Panc1 (cell line): ENCODE results near the gene CC2D1A. TPM values are rescaled to one million over a fixed set of nuclear protein-coding genes. Genes with fewer than 3 reads are reported as not detected.

Source experiments
- ATAC-seq: fragments of 200-7000 bp; cut with Tn5 transposase; 2 replicates; pipeline ENCODE4 v1.9.1; 2020; ENCODE audit warnings: mild to moderate bottlenecking, moderate library complexity
- BruUV-seq: library from RNA; stranded (reverse); fragments of 400-500 nt; replicated peaks from 2 replicates; lab custom pipeline; 2021; lab: Mats Ljungman, UMichigan
- CTCF ChIA-PET: fragments of 300-600 bp; sonication (Branson Sonifier 250); formaldehyde crosslinking; loops from one replicate; lab custom pipeline; 2022; ENCODE audit warnings: antibody characterized with exemption; lab: Charles Lee
- POLR2A ChIA-PET: fragments of 300-600 bp; sonication (Branson Sonifier 250); formaldehyde crosslinking; loops from one replicate; lab custom pipeline; 2022; ENCODE audit warnings: antibody characterized with exemption; lab: Charles Lee
- DNase-seq: peaks from one replicate; pipeline ENCODE4 v3.0.0-alpha.2; 2010; ENCODE audit warnings: low read depth, low spot score
- H3K27ac ChIP-seq: 2 replicates; pipeline ENCODE4 v1.5.1; 2011; ENCODE audit warnings: mild to moderate bottlenecking, low read length, inconsistent platforms
- H3K27me3 ChIP-seq: fragments of 200-500 bp; sonication (Bioruptor generic); 2 replicates; pipeline ENCODE4 v1.6.0; 2014; ENCODE audit warnings: low read length, inconsistent platforms; ENCODE audit not compliant: control insufficient read depth, insufficient read depth
- H3K36me3 ChIP-seq: fragments of 200-500 bp; sonication (Bioruptor generic); 2 replicates; pipeline ENCODE4 v1.5.1; 2014; ENCODE audit warnings: inconsistent platforms, mild to moderate bottlenecking, low read length, moderate library complexity; ENCODE audit not compliant: control insufficient read depth, insufficient read depth
- H3K4me1 ChIP-seq: 2 replicates; pipeline ENCODE4 v1.5.1; 2011; ENCODE audit warnings: inconsistent platforms, mild to moderate bottlenecking, low read length, moderate library complexity; ENCODE audit not compliant: control insufficient read depth, insufficient read depth
- H3K4me3 ChIP-seq, 2 experiments: 2 replicates each; pipeline ENCODE4 v1.5.1; 2011 to 2012; ENCODE audit warnings: low read depth in 2 of 2, low read length in 2 of 2, mild to moderate bottlenecking in 2 of 2, inconsistent platforms in 1 of 2, moderate library complexity in 1 of 2
- H3K9me3 ChIP-seq: fragments of 200-500 bp; sonication (Bioruptor generic); 2 replicates; pipeline ENCODE4 v1.5.1; 2014; ENCODE audit warnings: low read depth, mild to moderate bottlenecking, inconsistent platforms, low read length, moderate library complexity; ENCODE audit not compliant: control insufficient read depth, insufficient read depth
- CTCF ChIP-seq: fragments of 450-650 bp; IDR thresholded peaks from 2 replicates; pipeline ENCODE4 v1.5.1; 2017; ENCODE audit warnings: mild to moderate bottlenecking
- POLR2AphosphoS5 ChIP-seq: IDR thresholded peaks from 2 replicates; pipeline ENCODE4 v1.6.1; 2012; ENCODE audit warnings: mild to moderate bottlenecking, low read depth, low read length, moderate library complexity
- SIN3A ChIP-seq: IDR thresholded peaks from 2 replicates; pipeline ENCODE4 v1.6.1; 2012; ENCODE audit warnings: low read depth, mild to moderate bottlenecking, low read length, moderate library complexity, borderline replicate concordance; ENCODE audit not compliant: insufficient read depth
- TCF7L2 ChIP-seq: IDR thresholded peaks from 2 replicates; pipeline ENCODE4 v1.6.1; 2011; ENCODE audit warnings: mild to moderate bottlenecking, low read depth, low read length, inconsistent platforms
- in situ Hi-C: cut with HindIII; loops from 2 replicates; pipeline ENCODE4 v1.10.0; 2016; ENCODE audit warnings: low sequenced_read_pairs, low pct_unique_long_range_greater_than_20kb
- intact Hi-C: fragments of 100-400 bp; cut with micrococcal nuclease; formaldehyde crosslinking; loops from one replicate; pipeline ENCODE4 v1.10.0; 2022; ENCODE audit not compliant: unreplicated experiment
- total RNA-seq: library from RNA; stranded (reverse); gene quantifications from one replicate; pipeline ENCODE4 v1.2.1, GENCODE V29; 2021; ENCODE audit not compliant: unreplicated experiment
- TF ChIP-seq, protein P1 (sequence below), 2 experiments: IDR thresholded peaks; 2 replicates each; pipeline ENCODE4 v1.6.1; 2011 to 2012; ENCODE audit warnings: low read depth in 2 of 2, control low read depth in 1 of 2, low read length in 1 of 2, mild to moderate bottlenecking in 1 of 2, moderate library complexity in 1 of 2; ENCODE audit not compliant: insufficient read depth in 1 of 2

CC2D1A gene
- total RNA-seq, 1 experiment from 2014 or later, result 28.0 TPM

DNA sequence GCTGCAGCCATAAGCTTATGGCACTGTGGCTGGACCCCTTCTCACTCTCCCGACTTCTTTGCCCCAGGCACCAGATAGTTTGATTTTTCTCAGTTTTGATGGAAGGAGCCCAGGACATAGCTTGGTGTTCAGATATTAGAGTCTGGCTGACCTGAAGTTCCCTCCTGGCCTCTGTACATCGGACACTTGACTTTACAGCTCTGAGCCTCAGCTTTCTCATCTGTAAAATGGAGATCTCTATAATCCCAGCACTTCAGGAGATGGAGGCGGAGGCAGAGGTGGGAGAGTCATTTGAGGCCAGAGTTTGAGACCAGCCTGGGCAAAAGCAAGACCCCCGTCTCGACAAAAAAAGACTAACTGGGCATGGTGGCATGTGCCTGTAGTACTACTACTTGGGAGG is 909 bp downstream of the CC2D1A start:
- no peaks in the 10 kb centered on the region for H3K27me3 ChIP-seq
- TF ChIP-seq SIN3A (no peak), POLR2AphosphoS5 (no peak), TCF7L2 (no peak)
- TF ChIP-seq, protein P1, sequence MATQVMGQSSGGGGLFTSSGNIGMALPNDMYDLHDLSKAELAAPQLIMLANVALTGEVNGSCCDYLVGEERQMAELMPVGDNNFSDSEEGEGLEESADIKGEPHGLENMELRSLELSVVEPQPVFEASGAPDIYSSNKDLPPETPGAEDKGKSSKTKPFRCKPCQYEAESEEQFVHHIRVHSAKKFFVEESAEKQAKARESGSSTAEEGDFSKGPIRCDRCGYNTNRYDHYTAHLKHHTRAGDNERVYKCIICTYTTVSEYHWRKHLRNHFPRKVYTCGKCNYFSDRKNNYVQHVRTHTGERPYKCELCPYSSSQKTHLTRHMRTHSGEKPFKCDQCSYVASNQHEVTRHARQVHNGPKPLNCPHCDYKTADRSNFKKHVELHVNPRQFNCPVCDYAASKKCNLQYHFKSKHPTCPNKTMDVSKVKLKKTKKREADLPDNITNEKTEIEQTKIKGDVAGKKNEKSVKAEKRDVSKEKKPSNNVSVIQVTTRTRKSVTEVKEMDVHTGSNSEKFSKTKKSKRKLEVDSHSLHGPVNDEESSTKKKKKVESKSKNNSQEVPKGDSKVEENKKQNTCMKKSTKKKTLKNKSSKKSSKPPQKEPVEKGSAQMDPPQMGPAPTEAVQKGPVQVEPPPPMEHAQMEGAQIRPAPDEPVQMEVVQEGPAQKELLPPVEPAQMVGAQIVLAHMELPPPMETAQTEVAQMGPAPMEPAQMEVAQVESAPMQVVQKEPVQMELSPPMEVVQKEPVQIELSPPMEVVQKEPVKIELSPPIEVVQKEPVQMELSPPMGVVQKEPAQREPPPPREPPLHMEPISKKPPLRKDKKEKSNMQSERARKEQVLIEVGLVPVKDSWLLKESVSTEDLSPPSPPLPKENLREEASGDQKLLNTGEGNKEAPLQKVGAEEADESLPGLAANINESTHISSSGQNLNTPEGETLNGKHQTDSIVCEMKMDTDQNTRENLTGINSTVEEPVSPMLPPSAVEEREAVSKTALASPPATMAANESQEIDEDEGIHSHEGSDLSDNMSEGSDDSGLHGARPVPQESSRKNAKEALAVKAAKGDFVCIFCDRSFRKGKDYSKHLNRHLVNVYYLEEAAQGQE (IDR thresholded peaks at IDR 0.05; ENCODE audit: insufficient read depth in 1 of 2, low read depth in 2 of 2, low read length in 1 of 2), result no peak
- CTCF ChIA-PET, result no interaction called here
- H3K36me3 ChIP-seq, result no peaks in the 10 kb centered on the region; the same call in 1 of the 2 replicates
- H3K27ac ChIP-seq, result peak overlapping the region; percentile 8; the same call in 1 of the 2 replicates
- no peaks in the 10 kb centered on the region for H3K9me3 ChIP-seq
- no TSS peak for BruUV-seq
- POLR2A ChIA-PET, result no interaction called here
- intact Hi-C loops (no loop called here), in situ Hi-C loops (no loop called here)
- H3K4me3 ChIP-seq, result peak overlapping the region; percentile 67 to 68
- ATAC-seq (no peak), DNase-seq (no peak)
- no peaks in the 10 kb centered on the region for H3K4me1 ChIP-seq

DNA sequence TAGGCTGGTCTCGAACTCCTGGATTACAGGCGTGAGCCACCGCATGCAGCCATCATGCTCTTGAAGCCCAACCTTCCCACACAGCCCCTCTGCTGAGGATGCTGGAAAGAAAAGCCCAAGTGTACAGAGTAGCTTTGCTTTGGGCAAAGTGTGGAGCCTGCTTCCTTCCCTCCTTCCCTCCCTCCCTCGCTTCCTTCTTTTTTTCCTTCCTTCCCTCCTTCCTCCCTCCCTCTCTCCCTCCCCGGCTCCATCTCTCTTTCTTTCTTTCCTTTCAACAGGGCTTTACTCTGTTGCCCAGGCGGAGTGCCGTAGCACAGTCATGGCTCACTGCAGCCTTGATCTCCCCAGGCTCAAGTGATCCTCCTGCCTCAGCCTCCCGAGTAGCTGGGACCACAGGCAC is 2.7 kb downstream of the CC2D1A start:
- Histone ChIP-seq H3K9me3 (no peaks in the 10 kb centered on the region), H3K27me3 (no peaks in the 10 kb centered on the region), H3K27ac (no peak overlapping the region), H3K4me3 (no peak overlapping the region), H3K4me1 (no peaks in the 10 kb centered on the region), H3K36me3 (no peaks in the 10 kb centered on the region; the same call in 1 of the 2 replicates)
- ATAC-seq, result no peak
- CTCF ChIA-PET, result no interaction called here
- in situ Hi-C loops (no loop called here), intact Hi-C loops (no loop called here)
- no peak for DNase-seq
- BruUV-seq, result no TSS peak
- TF ChIP-seq, protein P1 (IDR thresholded peaks at IDR 0.05; ENCODE audit: insufficient read depth in 1 of 2, low read depth in 2 of 2, low read length in 1 of 2), result no peak
- no peak for TF ChIP-seq CTCF
- no peak for TF ChIP-seq SIN3A
- TF ChIP-seq POLR2AphosphoS5, result no peak
- no peak for TF ChIP-seq TCF7L2
- POLR2A ChIA-PET, result interaction anchor here (0.7 kb wide), 1 partner anchor 10 kb away, joined by 4 read pairs; no protein-coding TSS in a partner anchor
